Measurements from ENCODE around the gene LDLRAD4. TPM values are rescaled to one million over a fixed set of nuclear protein-coding genes. Genes with fewer than 3 reads are reported as not detected.

Gene LDLRAD4
- total RNA-seq, 1 donor from 2014 or later: 18.4 TPM

- intact Hi-C loops (cut with DNase I): no loop called here
- no peaks in the 10 kb centered on the region for H3K36me3 ChIP-seq
- TF ChIP-seq CTCF (IDR thresholded peaks at IDR 0.05): no peak
- no peaks in the 10 kb centered on the region for H3K9me3 ChIP-seq
- no peak overlapping the region for H3K27ac ChIP-seq
- H3K27me3 ChIP-seq: no peaks in the 10 kb centered on the region
- peaks cover 32% of the 10 kb centered on the region for H3K4me1 ChIP-seq
- no peak overlapping the region for H3K4me3 ChIP-seq
- DNase-seq (peak; percentile 19), ATAC-seq (no peak)
Measured at GRCh38 chr18:13257361-13257980, 38.9 kb downstream of the LDLRAD4 start.

- TF ChIP-seq CTCF (IDR thresholded peaks at IDR 0.05): no peak
- Histone ChIP-seq H3K36me3 (no peaks in the 10 kb centered on the region), H3K27ac (no peak overlapping the region), H3K4me1 (peaks cover 32% of the 10 kb centered on the region), H3K27me3 (no peaks in the 10 kb centered on the region), H3K9me3 (no peaks in the 10 kb centered on the region), H3K4me3 (no peak overlapping the region)
- intact Hi-C loops (cut with DNase I): no loop called here
- ATAC-seq: peak; percentile 57
- DNase-seq: peak; percentile 32
Measured at GRCh38 chr18:13258921-13259320, 40.4 kb downstream of the LDLRAD4 start.

- Histone ChIP-seq H3K27me3 (no peaks in the 10 kb centered on the region), H3K4me3 (no peak overlapping the region), H3K4me1 (peaks cover 32% of the 10 kb centered on the region), H3K36me3 (no peaks in the 10 kb centered on the region), H3K9me3 (no peaks in the 10 kb centered on the region), H3K27ac (no peak overlapping the region)
- TF ChIP-seq CTCF (IDR thresholded peaks at IDR 0.05): no peak
- ATAC-seq (no peak), DNase-seq (peak; percentile 37)
- intact Hi-C loops (cut with DNase I): no loop called here
Measured at GRCh38 chr18:13259701-13260100, 41.1 kb downstream of the LDLRAD4 start.

- TF ChIP-seq CTCF (IDR thresholded peaks at IDR 0.05): no peak
- DNase-seq (peak; percentile 32), ATAC-seq (peak; percentile 48)
- Histone ChIP-seq H3K9me3 (no peaks in the 10 kb centered on the region), H3K4me3 (no peak overlapping the region), H3K27ac (peak overlapping the region; percentile 44), H3K27me3 (no peaks in the 10 kb centered on the region), H3K36me3 (no peaks in the 10 kb centered on the region), H3K4me1 (peaks cover 32% of the 10 kb centered on the region)
- intact Hi-C loops (cut with DNase I): no loop called here
Measured at GRCh38 chr18:13260197-13260934, 41.8 kb downstream of the LDLRAD4 start.

GRCh38 chr18:13260935-13261640 lies 42.5 kb downstream of the LDLRAD4 start:
- Histone ChIP-seq H3K9me3 (no peaks in the 10 kb centered on the region), H3K27ac (peak overlapping the region; percentile 44), H3K4me1 (peaks cover 32% of the 10 kb centered on the region), H3K27me3 (no peaks in the 10 kb centered on the region), H3K36me3 (no peaks in the 10 kb centered on the region), H3K4me3 (no peak overlapping the region)
- peak; percentile 31 for DNase-seq
- no peak for ATAC-seq
- TF ChIP-seq CTCF (IDR thresholded peaks at IDR 0.05): no peak
- intact Hi-C loops (cut with DNase I): no loop called here

Measured in upper lobe of right lung (tissue), 1 donor.